Vagina (tissue), 2 donors: ENCODE results near the gene DAB1.

Source experiments
- CTCF ChIP-seq, 3 experiments: fragments of 450-650 bp in 2 of 3; fragments of 200-600 bp in 1 of 3; sonication (generic) in 1 of 3; IDR thresholded peaks; one replicate each; pipeline ENCODE4 v1.5.1; 2017 to 2019; ENCODE audit warnings: antibody characterized with exemption in 3 of 3, mild to moderate bottlenecking in 2 of 3, moderate library complexity in 2 of 3
- POLR2A ChIP-seq, 2 donors: fragments of 450-650 bp; IDR thresholded peaks; one replicate each; pipeline ENCODE4 v1.6.1; 2017; ENCODE audit warnings: antibody characterized with exemption in 2 of 2, mild to moderate bottlenecking in 2 of 2, moderate library complexity in 2 of 2
- POLR2AphosphoS5 ChIP-seq, 2 donors: sonication (generic); formaldehyde crosslinking; IDR thresholded peaks; one replicate each; pipeline ENCODE4 v1.9.0; 2017; ENCODE audit warnings: antibody characterized with exemption in 2 of 2, mild to moderate bottlenecking in 2 of 2, low read depth in 1 of 2; ENCODE audit not compliant: insufficient read depth in 1 of 2

- TF ChIP-seq CTCF (IDR thresholded peaks at IDR 0.05): no peak
- TF ChIP-seq POLR2A (IDR thresholded peaks at IDR 0.05): no peak
- no peak for TF ChIP-seq POLR2AphosphoS5 (IDR thresholded peaks at IDR 0.05; ENCODE audit: insufficient read depth in 1 of 2, low read depth in 1 of 2)
These were observed 60.2 kb downstream of the DAB1 start for GRCh38 chr1:57363643-57364042.
